Fibroblast of lung (primary cell): ENCODE measurements around the gene VSTM2B. TPM values are rescaled to one million over a fixed set of nuclear protein-coding genes. Genes with fewer than 3 reads are reported as not detected.

Source experiments
- DNase-seq, 2 donors: peaks; one replicate each; pipeline versions ENCODE4 v3.0.0 to v3.0.0-alpha.2; 2010; ENCODE audit warnings: low read depth in 2 of 2
- H2AFZ ChIP-seq: 2 replicates; pipeline ENCODE4 v1.5.1; 2012; ENCODE audit warnings: low read length, control low read depth, inconsistent platforms
- H3K27ac ChIP-seq: 2 replicates; pipeline ENCODE4 v1.5.1; 2011; ENCODE audit warnings: low read length, control low read depth; ENCODE audit not compliant: insufficient read depth
- H3K27me3 ChIP-seq: 2 replicates; pipeline ENCODE4 v1.5.1; 2011; ENCODE audit warnings: mild to moderate bottlenecking, low read length; ENCODE audit not compliant: control insufficient read depth, insufficient read depth
- H3K36me3 ChIP-seq: 2 replicates; pipeline ENCODE4 v1.5.1; 2011; ENCODE audit warnings: low read length; ENCODE audit not compliant: control insufficient read depth, insufficient read depth
- H3K4me1 ChIP-seq: 2 replicates; pipeline ENCODE4 v1.5.1; 2011; ENCODE audit warnings: low read length; ENCODE audit not compliant: control insufficient read depth, insufficient read depth; ENCODE audit errors: extremely low read depth
- H3K4me2 ChIP-seq: 2 replicates; pipeline ENCODE4 v1.5.1; 2011; ENCODE audit warnings: low read length, control low read depth; ENCODE audit not compliant: insufficient read depth; ENCODE audit errors: extremely low read depth
- H3K4me3 ChIP-seq, 4 experiments: fragments of 200-600 bp in 1 of 4; sonication (generic) in 1 of 4; replicated peaks in 1 of 4; 2 replicates each; pipeline ENCODE4 v1.5.1; 2011 to 2016; ENCODE audit warnings: low read length in 4 of 4, low read depth in 3 of 4, mild to moderate bottlenecking in 3 of 4, control low read depth in 2 of 4, inconsistent platforms in 1 of 4, mixed read lengths in 1 of 4; ENCODE audit not compliant: insufficient read depth in 1 of 4; ENCODE audit errors: control extremely low read depth in 1 of 4
- H3K79me2 ChIP-seq: 2 replicates; pipeline ENCODE4 v1.5.1; 2012; ENCODE audit warnings: mild to moderate bottlenecking, low read length, inconsistent platforms; ENCODE audit not compliant: control insufficient read depth, insufficient read depth
- H3K9ac ChIP-seq: 2 replicates; pipeline ENCODE4 v1.5.1; 2011; ENCODE audit warnings: mild to moderate bottlenecking, low read length, control low read depth; ENCODE audit not compliant: insufficient read depth
- H3K9me3 ChIP-seq: 2 replicates; pipeline ENCODE4 v1.5.1; 2012; ENCODE audit warnings: low read depth, low read length; ENCODE audit not compliant: control insufficient read depth, insufficient read depth
- H4K20me1 ChIP-seq: 2 replicates; pipeline ENCODE4 v1.5.1; 2011; ENCODE audit warnings: low read length; ENCODE audit not compliant: control insufficient read depth, insufficient read depth; ENCODE audit errors: extremely low read depth
- CTCF ChIP-seq, 2 donors: IDR thresholded peaks in 1 of 2; conservative IDR thresholded peaks in 1 of 2; 1 replicate in 1 of 2; 2 replicates in 1 of 2; pipeline ENCODE4 v1.5.1; 2011 to 2012; ENCODE audit warnings: low read length in 2 of 2, control low read depth in 1 of 2, inconsistent platforms in 1 of 2, low read depth in 1 of 2, mild to moderate bottlenecking in 1 of 2
- EZH2 ChIP-seq: IDR thresholded peaks from 2 replicates; pipeline ENCODE4 v1.5.1; 2012; ENCODE audit warnings: low read length, control low read depth, mild to moderate bottlenecking; ENCODE audit errors: missing control alignments
- polyA plus RNA-seq, 2 donors: library from polyadenylated mRNA; depleted of rRNA in 1 of 2; stranded (reverse) in 1 of 2; unstranded in 1 of 2; fragments of >200 nt; gene quantifications; 2 replicates each; pipeline ENCODE4 v1.2.1, GENCODE V29; 2011 to 2012; ENCODE audit warnings: missing spikeins in 1 of 2
- total RNA-seq: library from RNA; depleted of rRNA; stranded (reverse); fragments of >200 nt; gene quantifications from 2 replicates; pipeline ENCODE4 v1.2.1, GENCODE V29; 2014

The VSTM2B gene
- total and polyA plus RNA-seq, 2 donors (not counting 1 experiment from before 2014, with no cell fraction given), result not detected

- no peak overlapping the region for H2AFZ ChIP-seq
- no peaks in the 10 kb centered on the region for H3K27me3 ChIP-seq
- H3K4me3 ChIP-seq, result no peak overlapping the region
- TF ChIP-seq EZH2, result no peak
- no peak for TF ChIP-seq CTCF (conservative IDR thresholded peaks at IDR 0.05 in 1 of 2, IDR thresholded peaks at IDR 0.05 in 1 of 2; ENCODE audit: low read depth in 1 of 2, low read length in 2 of 2)
- no peaks in the 10 kb centered on the region for H3K9me3 ChIP-seq
- H3K4me2 ChIP-seq, result no peak overlapping the region
- no peaks in the 10 kb centered on the region for H3K36me3 ChIP-seq
- H3K79me2 ChIP-seq, result no peaks in the 10 kb centered on the region
- H3K4me1 ChIP-seq, result no peaks in the 10 kb centered on the region
- DNase-seq, result no peak
- H4K20me1 ChIP-seq, result no peaks in the 10 kb centered on the region
- no peak overlapping the region for H3K27ac ChIP-seq
- H3K9ac ChIP-seq, result no peak overlapping the region
Observed at GRCh38 chr19:29512748-29513147, 13.0 kb upstream of the VSTM2B start.

- Histone ChIP-seq H3K79me2 (no peaks in the 10 kb centered on the region), H4K20me1 (no peaks in the 10 kb centered on the region), H3K9me3 (no peaks in the 10 kb centered on the region), H3K4me1 (no peaks in the 10 kb centered on the region), H3K4me2 (no peak overlapping the region), H3K27me3 (no peaks in the 10 kb centered on the region), H3K27ac (no peak overlapping the region), H3K36me3 (no peaks in the 10 kb centered on the region), H2AFZ (no peak overlapping the region), H3K9ac (no peak overlapping the region), H3K4me3 (no peak overlapping the region)
- TF ChIP-seq CTCF (conservative IDR thresholded peaks at IDR 0.05 in 1 of 2, IDR thresholded peaks at IDR 0.05 in 1 of 2; ENCODE audit: low read depth in 1 of 2, low read length in 2 of 2) (no peak), EZH2 (no peak)
- no peak for DNase-seq
Observed at GRCh38 chr19:29514525-29515232, 11.1 kb upstream of the VSTM2B start.

- H2AFZ ChIP-seq, result no peak overlapping the region
- H3K4me3 ChIP-seq, result no peak overlapping the region
- H3K36me3 ChIP-seq, result no peaks in the 10 kb centered on the region
- no peak overlapping the region for H3K27ac ChIP-seq
- no peaks in the 10 kb centered on the region for H3K27me3 ChIP-seq
- H3K4me1 ChIP-seq, result no peaks in the 10 kb centered on the region
- no peaks in the 10 kb centered on the region for H3K9me3 ChIP-seq
- DNase-seq, result no peak
- H4K20me1 ChIP-seq, result no peaks in the 10 kb centered on the region
- H3K79me2 ChIP-seq, result no peaks in the 10 kb centered on the region
- TF ChIP-seq EZH2, result no peak
- no peak for TF ChIP-seq CTCF (conservative IDR thresholded peaks at IDR 0.05 in 1 of 2, IDR thresholded peaks at IDR 0.05 in 1 of 2; ENCODE audit: low read depth in 1 of 2, low read length in 2 of 2)
- H3K9ac ChIP-seq, result no peak overlapping the region
- no peak overlapping the region for H3K4me2 ChIP-seq
Observed at GRCh38 chr19:29515233-29515619, 10.6 kb upstream of the VSTM2B start.
